PC-9 (cell line): Measurements from ENCODE around the gene SLC13A4. TPM values are rescaled to one million over a fixed set of nuclear protein-coding genes. Genes with fewer than 3 reads are reported as not detected.

Source experiments
- BruUV-seq: library from RNA; stranded (reverse); fragments of 400-500 nt; replicated peaks from 2 replicates; lab custom pipeline; 2021; lab: Mats Ljungman, UMichigan
- CTCF ChIA-PET: fragments of 300-600 bp; sonication (Branson Sonifier 250); formaldehyde crosslinking; loops from one replicate; lab custom pipeline; 2022; ENCODE audit warnings: antibody characterized with exemption; lab: Charles Lee
- POLR2A ChIA-PET: fragments of 300-600 bp; sonication (Branson Sonifier 250); formaldehyde crosslinking; loops from one replicate; lab custom pipeline; 2022; ENCODE audit warnings: antibody characterized with exemption; ENCODE audit not compliant: unreplicated experiment; lab: Charles Lee
- DNase-seq, 2 experiments: peaks; one replicate each; pipeline versions ENCODE4 v3.0.0 to v3.0.0-alpha.2; 2015 to 2022; ENCODE audit warnings: mixed read lengths in 1 of 2
- H2AFZ ChIP-seq: fragments of 200-600 bp; sonication (generic); 2 replicates; pipeline ENCODE4 v1.8.1; 2017; ENCODE audit warnings: antibody characterized with exemption
- H3F3A ChIP-seq: fragments of 200-600 bp; sonication (generic); 2 replicates; pipeline ENCODE4 v1.8.1; 2017; ENCODE audit warnings: antibody characterized with exemption, mild to moderate bottlenecking, low read depth; ENCODE audit not compliant: insufficient read depth
- H3K27ac ChIP-seq: fragments of 200-600 bp; sonication (generic); 2 replicates; pipeline ENCODE4 v1.6.1; 2016; ENCODE audit warnings: mixed run types
- H3K27me3 ChIP-seq: fragments of 200-600 bp; sonication (generic); 2 replicates; pipeline ENCODE4 v1.6.1; 2016; ENCODE audit warnings: low read depth, mixed run types; ENCODE audit not compliant: insufficient read depth
- H3K36me3 ChIP-seq: fragments of 200-600 bp; sonication (generic); 2 replicates; pipeline ENCODE4 v1.6.1; 2016; ENCODE audit warnings: low read depth, mixed run types
- H3K4me1 ChIP-seq: fragments of 200-600 bp; sonication (generic); replicated peaks from 2 replicates; pipeline ENCODE4 v1.6.1; 2016; ENCODE audit warnings: mixed run types; ENCODE audit not compliant: insufficient read depth
- H3K4me2 ChIP-seq: fragments of 200-600 bp; sonication (generic); 2 replicates; pipeline ENCODE4 v1.6.1; 2017; ENCODE audit warnings: mixed run types
- H3K4me3 ChIP-seq: fragments of 200-600 bp; sonication (generic); 2 replicates; pipeline ENCODE4 v1.6.1; 2016; ENCODE audit warnings: mixed run types
- H3K79me2 ChIP-seq: fragments of 200-600 bp; sonication (generic); 2 replicates; pipeline ENCODE4 v1.6.1; 2017; ENCODE audit warnings: low read depth, mixed run types
- H3K9me2 ChIP-seq: fragments of 200-600 bp; sonication (generic); 2 replicates; pipeline ENCODE4 v1.8.1; 2017; ENCODE audit warnings: mild to moderate bottlenecking; ENCODE audit not compliant: insufficient read depth
- H3K9me3 ChIP-seq: fragments of 200-600 bp; sonication (generic); 2 replicates; pipeline ENCODE4 v1.8.1; 2016; ENCODE audit warnings: low read depth; ENCODE audit not compliant: insufficient read depth
- H4K20me1 ChIP-seq: fragments of 200-600 bp; sonication (generic); 2 replicates; pipeline ENCODE4 v1.8.1; 2017; ENCODE audit not compliant: insufficient read depth
- CTCF ChIP-seq: fragments of 200-600 bp; sonication (generic); conservative IDR thresholded peaks from 2 replicates; pipeline ENCODE4 v1.6.1; 2017; ENCODE audit warnings: mixed run types, antibody characterized with exemption, mild to moderate bottlenecking, moderate library complexity
- EZH2 ChIP-seq: fragments of 200-600 bp; sonication (generic); IDR thresholded peaks from 2 replicates; pipeline ENCODE4 v1.8.0; 2017; ENCODE audit warnings: antibody characterized with exemption, low read depth
- intact Hi-C: fragments of 100-400 bp; cut with micrococcal nuclease; formaldehyde crosslinking; loops from one replicate; pipeline ENCODE4 v1.10.0; 2022; ENCODE audit not compliant: unreplicated experiment
- total RNA-seq: library from RNA; stranded (reverse); gene quantifications from 2 replicates; pipeline ENCODE4 v1.2.3, GENCODE V29; 2021

Gene SLC13A4
- total RNA-seq, 1 experiment from 2014 or later, result not detected

- POLR2A ChIA-PET, result interaction anchor here (0.7 kb wide), 1 partner anchor 37 kb away, joined by 8 read pairs; no protein-coding TSS in a partner anchor
Measured at GRCh38 chr7:135707570-135707966, 20.4 kb downstream of the SLC13A4 start.

GRCh38 chr7:135706858-135707569 lies 21.0 kb downstream of the SLC13A4 start:
- ChIA-PET CTCF (interaction anchor here (0.5 kb wide), 1 partner anchor 302 kb away, joined by 3 read pairs; no protein-coding TSS in a partner anchor), POLR2A (interaction anchor here (0.7 kb wide), 1 partner anchor 38 kb away, joined by 8 read pairs; no protein-coding TSS in a partner anchor)
- H3F3A ChIP-seq, result peaks cover 24% of the 10 kb centered on the region
- H3K36me3 ChIP-seq, result no peaks in the 10 kb centered on the region
- H3K4me3 ChIP-seq, result peak overlapping the region; percentile 35; the same call in 1 of the 2 replicates
- H2AFZ ChIP-seq, result peak overlapping the region; percentile 70
- no peaks in the 10 kb centered on the region for H3K9me2 ChIP-seq
- intact Hi-C loops, result loop anchor here (2.0 kb wide), 1 partner anchor 28 kb away; no protein-coding TSS in a partner anchor
- no peaks in the 10 kb centered on the region for H3K9me3 ChIP-seq
- peaks cover 30% of the 10 kb centered on the region for H3K4me1 ChIP-seq
- H3K27ac ChIP-seq, result peak overlapping the region; percentile 93
- H4K20me1 ChIP-seq, result no peaks in the 10 kb centered on the region
- H3K27me3 ChIP-seq, result no peaks in the 10 kb centered on the region
- no TSS peak for BruUV-seq
- no peaks in the 10 kb centered on the region for H3K79me2 ChIP-seq
- peak overlapping the region; percentile 77 for H3K4me2 ChIP-seq
- DNase-seq, result peak; percentile 25 to 97
- TF ChIP-seq EZH2, result no peak
- 0 out of 2 replicates have a peak, but pooled peaks have one; percentile 15 for TF ChIP-seq CTCF

More at GRCh38 chr7:135707570-135707966, 20.4 kb downstream of the SLC13A4 start:
- peak overlapping the region; percentile 93 for H3K27ac ChIP-seq
- no peaks in the 10 kb centered on the region for H4K20me1 ChIP-seq
- H3K36me3 ChIP-seq, result no peaks in the 10 kb centered on the region
- H3K4me2 ChIP-seq, result peak overlapping the region; percentile 77
- peak overlapping the region; percentile 70 for H2AFZ ChIP-seq
- peaks cover 30% of the 10 kb centered on the region for H3K4me1 ChIP-seq
- H3F3A ChIP-seq, result peaks cover 24% of the 10 kb centered on the region
- no peaks in the 10 kb centered on the region for H3K9me3 ChIP-seq
- H3K27me3 ChIP-seq, result no peaks in the 10 kb centered on the region
- peak overlapping the region; percentile 35; the same call in 1 of the 2 replicates for H3K4me3 ChIP-seq
- intact Hi-C loops, result loop anchor here (2.0 kb wide), 1 partner anchor 29 kb away; no protein-coding TSS in a partner anchor
- no peaks in the 10 kb centered on the region for H3K79me2 ChIP-seq
- DNase-seq, result peak; percentile 52 to 87
- H3K9me2 ChIP-seq, result no peaks in the 10 kb centered on the region
- no peak for TF ChIP-seq CTCF
- no peak for TF ChIP-seq EZH2
- CTCF ChIA-PET, result interaction anchor here (0.5 kb wide), 1 partner anchor 302 kb away, joined by 3 read pairs; no protein-coding TSS in a partner anchor
- BruUV-seq, result no TSS peak

GRCh38 chr7:135706038-135706742 lies 21.8 kb downstream of the SLC13A4 start:
- ChIA-PET POLR2A (interaction anchor here (0.6 kb wide), 1 partner anchor 9 kb away, joined by 4 read pairs; no protein-coding TSS in a partner anchor), CTCF (no interaction called here)
- no peaks in the 10 kb centered on the region for H3K27me3 ChIP-seq
- no peak for DNase-seq
- peak overlapping the region; percentile 93 for H3K27ac ChIP-seq
- H3K79me2 ChIP-seq, result no peaks in the 10 kb centered on the region
- H3K4me3 ChIP-seq, result no peak overlapping the region
- H3K4me1 ChIP-seq, result peaks cover 30% of the 10 kb centered on the region
- H3K9me3 ChIP-seq, result no peaks in the 10 kb centered on the region
- H2AFZ ChIP-seq, result no peak overlapping the region
- peak overlapping the region; percentile 77 for H3K4me2 ChIP-seq
- no TSS peak for BruUV-seq
- no peaks in the 10 kb centered on the region for H3K9me2 ChIP-seq
- no peaks in the 10 kb centered on the region for H3K36me3 ChIP-seq
- intact Hi-C loops, result loop anchor here (2.0 kb wide), 1 partner anchor 27 kb away; no protein-coding TSS in a partner anchor
- no peaks in the 10 kb centered on the region for H4K20me1 ChIP-seq
- TF ChIP-seq CTCF, result no peak
- no peak for TF ChIP-seq EZH2
- H3F3A ChIP-seq, result peaks cover 24% of the 10 kb centered on the region
